Right lobe of liver (tissue), 4 donors: ENCODE data around the gene NDOR1.

Experiments
- POLR2A ChIP-seq: fragments of 450-650 bp; IDR thresholded peaks from one replicate; pipeline ENCODE4 v1.6.1; 2017; ENCODE audit warnings: antibody characterized with exemption, mild to moderate bottlenecking
- TF ChIP-seq, protein P1 (sequence below), 4 donors: fragments of 200-600 bp in 3 of 4; fragments of 450-650 bp in 1 of 4; IDR thresholded peaks; one replicate each; pipeline versions ENCODE4 v1.5.1 to v1.8.0; 2016 to 2022; ENCODE audit warnings: antibody characterized with exemption in 4 of 4, mild to moderate bottlenecking in 2 of 4
- donor health status: DM: no; HTN: no; CAD: no.
- donor health status: DM: no; HTN: no; CAD: no.
- donor health status: DM: no; HTN: yes; CAD: no.

DNA sequence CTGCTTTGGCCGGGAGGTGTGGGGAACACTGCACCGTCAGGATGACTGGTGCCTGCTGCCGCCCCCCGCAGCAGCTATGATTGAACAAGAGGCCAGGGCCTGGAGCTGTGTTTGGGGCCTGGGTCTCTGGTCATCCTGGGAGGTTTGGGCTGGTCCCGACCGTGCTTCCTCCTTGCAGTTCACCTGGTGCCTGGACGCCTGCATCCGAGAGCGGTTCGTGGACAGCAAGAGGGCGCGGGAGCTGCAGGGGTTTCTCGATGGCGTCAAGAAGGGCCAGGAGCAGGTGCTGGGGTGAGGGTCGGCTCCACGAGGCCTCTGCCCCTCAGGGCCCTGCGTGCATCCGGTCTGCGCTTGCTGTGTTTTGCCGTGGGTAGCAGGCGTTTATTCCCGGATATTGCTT, 58.6 kb downstream of the NDOR1 start:
- TF ChIP-seq, protein P1, sequence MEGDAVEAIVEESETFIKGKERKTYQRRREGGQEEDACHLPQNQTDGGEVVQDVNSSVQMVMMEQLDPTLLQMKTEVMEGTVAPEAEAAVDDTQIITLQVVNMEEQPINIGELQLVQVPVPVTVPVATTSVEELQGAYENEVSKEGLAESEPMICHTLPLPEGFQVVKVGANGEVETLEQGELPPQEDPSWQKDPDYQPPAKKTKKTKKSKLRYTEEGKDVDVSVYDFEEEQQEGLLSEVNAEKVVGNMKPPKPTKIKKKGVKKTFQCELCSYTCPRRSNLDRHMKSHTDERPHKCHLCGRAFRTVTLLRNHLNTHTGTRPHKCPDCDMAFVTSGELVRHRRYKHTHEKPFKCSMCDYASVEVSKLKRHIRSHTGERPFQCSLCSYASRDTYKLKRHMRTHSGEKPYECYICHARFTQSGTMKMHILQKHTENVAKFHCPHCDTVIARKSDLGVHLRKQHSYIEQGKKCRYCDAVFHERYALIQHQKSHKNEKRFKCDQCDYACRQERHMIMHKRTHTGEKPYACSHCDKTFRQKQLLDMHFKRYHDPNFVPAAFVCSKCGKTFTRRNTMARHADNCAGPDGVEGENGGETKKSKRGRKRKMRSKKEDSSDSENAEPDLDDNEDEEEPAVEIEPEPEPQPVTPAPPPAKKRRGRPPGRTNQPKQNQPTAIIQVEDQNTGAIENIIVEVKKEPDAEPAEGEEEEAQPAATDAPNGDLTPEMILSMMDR (IDR thresholded peaks at IDR 0.05): no peak
- TF ChIP-seq POLR2A: no peak
